Peyer's patch (tissue), 4 donors: ENCODE results near the gene MRTO4.

Source experiments
- CTCF ChIP-seq, 6 experiments: fragments of 450-650 bp in 4 of 6; fragments of 200-600 bp in 2 of 6; sonication (generic) in 1 of 6; IDR thresholded peaks; one replicate each; pipeline ENCODE4 v1.5.1; 2017 to 2019; ENCODE audit warnings: antibody characterized with exemption in 6 of 6, mild to moderate bottlenecking in 3 of 6, moderate library complexity in 1 of 6
- POLR2A ChIP-seq, 2 donors: fragments of 450-650 bp; IDR thresholded peaks; one replicate each; pipeline ENCODE4 v1.5.1; 2017; ENCODE audit warnings: antibody characterized with exemption in 2 of 2, mild to moderate bottlenecking in 2 of 2, moderate library complexity in 2 of 2

GRCh38 chr1:19204446-19205266 lies 46.9 kb upstream of the MRTO4 start:
- TF ChIP-seq CTCF (IDR thresholded peaks at IDR 0.05) (no peak), POLR2A (IDR thresholded peaks at IDR 0.05) (no peak)
